SK-N-SH treated with all-trans-retinoic acid at 6 μM for 48 hours (cell line): ENCODE results near the gene CLEC2B.
"Not testable (repeated sequence)": the region's sequence is repeated elsewhere in the genome, so short reads cannot be mapped to it uniquely, and the experiment has no call there.

ENCODE experiments used
- ATAC-seq: fragments of 200-7000 bp; cut with Tn5 transposase; 3 replicates; pipeline ENCODE4 v1.9.1; 2020; ENCODE audit warnings: mild to moderate bottlenecking, moderate library complexity
- ARNTL ChIP-seq: fragments of 450-650 bp; formaldehyde crosslinking; IDR thresholded peaks from 2 replicates; pipeline ENCODE4 v1.5.0; 2020; ENCODE audit warnings: low read depth, mild to moderate bottlenecking, moderate library complexity, borderline replicate concordance
- BACH2 ChIP-seq: fragments of 250-450 bp; sonication (Bioruptor Pico); IDR thresholded peaks from 2 replicates; pipeline ENCODE4 v1.9.0; 2021; ENCODE audit warnings: mild to moderate bottlenecking, borderline replicate concordance
- CREB5 ChIP-seq: fragments of 250-450 bp; sonication (Bioruptor Pico); IDR thresholded peaks from 2 replicates; pipeline ENCODE4 v1.5.1; 2020; ENCODE audit warnings: low read depth, mild to moderate bottlenecking, moderate library complexity
- CSRNP3 ChIP-seq: fragments of 250-450 bp; sonication (Bioruptor Pico); IDR thresholded peaks from 2 replicates; pipeline ENCODE4 v1.5.1; 2021; ENCODE audit warnings: mild to moderate bottlenecking, moderate library complexity
- ESRRG ChIP-seq: fragments of 250-450 bp; sonication (Bioruptor Pico); IDR thresholded peaks from 2 replicates; pipeline ENCODE4 v1.6.1; 2021; ENCODE audit warnings: mild to moderate bottlenecking
- GLIS3 ChIP-seq: fragments of 250-450 bp; sonication (Bioruptor Pico); IDR thresholded peaks from 2 replicates; pipeline ENCODE4 v1.5.0; 2020; ENCODE audit warnings: mild to moderate bottlenecking, moderate library complexity
- ISL1 ChIP-seq: fragments of 250-450 bp; sonication (Bioruptor Pico); IDR thresholded peaks from 2 replicates; pipeline ENCODE4 v2.1.2; 2022; ENCODE audit warnings: mild to moderate bottlenecking, moderate library complexity
- OSR1 ChIP-seq: fragments of 250-450 bp; sonication (Bioruptor Pico); IDR thresholded peaks from 2 replicates; pipeline ENCODE4 v1.8.0; 2022; ENCODE audit warnings: moderate library complexity, mild to moderate bottlenecking, inconsistent platforms
- PATZ1 ChIP-seq: fragments of 250-450 bp; sonication (Bioruptor Pico); IDR thresholded peaks from 2 replicates; pipeline ENCODE4 v1.8.0; 2020; ENCODE audit warnings: mild to moderate bottlenecking, moderate library complexity, borderline replicate concordance
- RARB ChIP-seq: fragments of 250-450 bp; sonication (Bioruptor Pico); IDR thresholded peaks from 2 replicates; pipeline ENCODE4 v1.8.0; 2021; ENCODE audit warnings: mild to moderate bottlenecking, moderate library complexity
- SNAI2 ChIP-seq: fragments of 250-450 bp; sonication (Bioruptor Pico); IDR thresholded peaks from 2 replicates; pipeline ENCODE4 v1.5.0; 2020; ENCODE audit warnings: mild to moderate bottlenecking, moderate library complexity
- TCF4 ChIP-seq: fragments of 250-450 bp; sonication (Bioruptor Pico); IDR thresholded peaks from 2 replicates; pipeline ENCODE4 v1.8.0; 2021; ENCODE audit warnings: mild to moderate bottlenecking, moderate library complexity, borderline replicate concordance
- TOX ChIP-seq: fragments of 250-450 bp; sonication (Bioruptor Pico); IDR thresholded peaks from 2 replicates; pipeline ENCODE4 v1.8.0; 2021; ENCODE audit warnings: mild to moderate bottlenecking, moderate library complexity, borderline replicate concordance
- TSHZ2 ChIP-seq: fragments of 250-450 bp; sonication (Bioruptor Pico); IDR thresholded peaks from 2 replicates; pipeline ENCODE4 v1.5.0; 2020; ENCODE audit warnings: mild to moderate bottlenecking, moderate library complexity
- ZC3H10 ChIP-seq: fragments of 250-450 bp; sonication (Bioruptor Pico); IDR thresholded peaks from 2 replicates; pipeline ENCODE4 v1.5.1; 2021; ENCODE audit warnings: mild to moderate bottlenecking, moderate library complexity
- ZFP30 ChIP-seq: fragments of 450-650 bp; formaldehyde crosslinking; IDR thresholded peaks from 2 replicates; pipeline ENCODE4 v1.5.0; 2022; ENCODE audit warnings: mild to moderate bottlenecking, moderate library complexity
- ZNF565 ChIP-seq: fragments of 450-650 bp; formaldehyde crosslinking; conservative IDR thresholded peaks from 2 replicates; pipeline ENCODE4 v1.5.0; 2020; ENCODE audit warnings: low read depth, mild to moderate bottlenecking, moderate library complexity
- ZNF70 ChIP-seq: fragments of 450-650 bp; formaldehyde crosslinking; IDR thresholded peaks from 2 replicates; pipeline ENCODE4 v1.5.0; 2020; ENCODE audit warnings: mild to moderate bottlenecking, moderate library complexity
- ZNF8 ChIP-seq: fragments of 450-650 bp; formaldehyde crosslinking; IDR thresholded peaks from 2 replicates; pipeline ENCODE4 v1.5.0; 2020; ENCODE audit warnings: mild to moderate bottlenecking, moderate library complexity
- TF ChIP-seq, protein P1 (sequence below): fragments of 250-450 bp; sonication (Bioruptor Pico); IDR thresholded peaks from 2 replicates; pipeline ENCODE4 v1.8.0; 2021; ENCODE audit warnings: low read depth, mild to moderate bottlenecking, moderate library complexity, borderline replicate concordance

The CLEC2B gene

DNA sequence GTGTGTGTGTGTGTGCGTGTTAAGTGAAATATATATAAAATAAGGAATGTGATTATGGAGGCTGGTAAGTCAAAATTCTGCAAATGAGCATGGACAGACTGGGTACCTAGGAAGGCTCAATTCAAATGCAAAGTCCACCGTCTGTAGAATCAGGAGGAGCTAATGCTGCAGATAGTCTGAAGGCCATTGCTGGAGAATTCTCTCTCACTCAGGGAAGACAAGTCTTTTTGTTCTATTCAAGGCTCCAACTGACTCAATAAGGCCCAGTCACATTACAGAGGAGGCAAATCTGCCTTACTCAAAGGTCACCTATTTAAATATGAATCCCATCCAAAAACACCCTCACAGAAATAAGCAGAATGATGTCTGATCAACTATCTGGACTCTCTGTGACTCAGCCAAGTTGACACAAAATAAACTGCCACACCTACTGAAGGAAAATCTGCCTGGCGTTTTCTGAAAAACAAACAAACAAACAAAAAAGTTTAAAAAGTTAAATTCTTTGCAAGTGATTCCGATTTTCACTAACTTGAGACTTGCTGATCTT lies 11.5 kb upstream of the CLEC2B start:
- TF ChIP-seq BACH2 (CRISPR knock-in tag): no peak
- TF ChIP-seq ISL1 (CRISPR knock-in tag): no peak
- ATAC-seq: no peak

GRCh38 chr12:9876120-9876519 lies 7.0 kb upstream of the CLEC2B start:
- ATAC-seq: not testable (repeated sequence)

GRCh38 chr12:9872742-9873141 lies 3.6 kb upstream of the CLEC2B start:
- TF ChIP-seq, protein P1, sequence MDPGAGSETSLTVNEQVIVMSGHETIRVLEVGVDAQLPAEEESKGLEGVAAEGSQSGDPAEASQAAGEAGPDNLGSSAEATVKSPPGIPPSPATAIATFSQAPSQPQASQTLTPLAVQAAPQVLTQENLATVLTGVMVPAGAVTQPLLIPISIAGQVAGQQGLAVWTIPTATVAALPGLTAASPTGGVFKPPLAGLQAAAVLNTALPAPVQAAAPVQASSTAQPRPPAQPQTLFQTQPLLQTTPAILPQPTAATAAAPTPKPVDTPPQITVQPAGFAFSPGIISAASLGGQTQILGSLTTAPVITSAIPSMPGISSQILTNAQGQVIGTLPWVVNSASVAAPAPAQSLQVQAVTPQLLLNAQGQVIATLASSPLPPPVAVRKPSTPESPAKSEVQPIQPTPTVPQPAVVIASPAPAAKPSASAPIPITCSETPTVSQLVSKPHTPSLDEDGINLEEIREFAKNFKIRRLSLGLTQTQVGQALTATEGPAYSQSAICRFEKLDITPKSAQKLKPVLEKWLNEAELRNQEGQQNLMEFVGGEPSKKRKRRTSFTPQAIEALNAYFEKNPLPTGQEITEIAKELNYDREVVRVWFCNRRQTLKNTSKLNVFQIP (CRISPR knock-in tag): no peak
- TF ChIP-seq TSHZ2 (CRISPR knock-in tag): no peak
- no peak for ATAC-seq

DNA sequence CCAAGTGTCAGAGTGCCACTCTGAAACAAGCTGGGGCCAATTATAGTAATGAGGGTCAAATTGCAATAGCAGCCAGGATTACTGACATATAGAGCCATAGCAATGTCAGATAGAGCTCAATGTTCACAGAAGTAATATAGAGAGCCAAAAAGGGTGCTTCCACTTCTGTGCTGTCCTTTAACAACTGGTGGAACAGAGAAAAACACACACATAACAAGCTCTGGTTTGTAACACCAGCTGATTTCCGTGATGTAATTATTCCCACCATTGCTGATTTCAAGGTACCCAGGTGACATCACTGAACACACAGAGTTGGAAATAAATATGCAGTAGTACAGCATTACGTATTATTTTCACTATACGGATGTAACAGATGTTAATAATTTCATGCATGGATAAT lies 3.0 kb upstream of the CLEC2B start:
- ATAC-seq: no peak
- TF ChIP-seq, protein P1 (CRISPR knock-in tag): no peak
- TF ChIP-seq ZNF70 (CRISPR knock-in tag) (no peak), ZNF565 (CRISPR knock-in tag) (no peak), ZNF8 (CRISPR knock-in tag) (no peak), PATZ1 (no peak), SNAI2 (CRISPR knock-in tag) (no peak), ESRRG (CRISPR knock-in tag) (no peak), TCF4 (no peak), ZC3H10 (CRISPR knock-in tag) (no peak), GLIS3 (CRISPR knock-in tag) (no peak), CSRNP3 (CRISPR knock-in tag) (no peak), OSR1 (CRISPR knock-in tag) (no peak), TOX (CRISPR knock-in tag) (no peak), BACH2 (CRISPR knock-in tag) (no peak), ARNTL (no peak), ZFP30 (CRISPR knock-in tag) (no peak), RARB (CRISPR knock-in tag) (no peak), CREB5 (no peak)
